ENCODE results near the gene SNAP25.

Gene SNAP25

GRCh38 chr20:10216146-10216791 lies 2.4 kb upstream of the SNAP25 start:
- no peak for DNase-seq (ENCODE audit: low read depth in 3 of 3)

DNA sequence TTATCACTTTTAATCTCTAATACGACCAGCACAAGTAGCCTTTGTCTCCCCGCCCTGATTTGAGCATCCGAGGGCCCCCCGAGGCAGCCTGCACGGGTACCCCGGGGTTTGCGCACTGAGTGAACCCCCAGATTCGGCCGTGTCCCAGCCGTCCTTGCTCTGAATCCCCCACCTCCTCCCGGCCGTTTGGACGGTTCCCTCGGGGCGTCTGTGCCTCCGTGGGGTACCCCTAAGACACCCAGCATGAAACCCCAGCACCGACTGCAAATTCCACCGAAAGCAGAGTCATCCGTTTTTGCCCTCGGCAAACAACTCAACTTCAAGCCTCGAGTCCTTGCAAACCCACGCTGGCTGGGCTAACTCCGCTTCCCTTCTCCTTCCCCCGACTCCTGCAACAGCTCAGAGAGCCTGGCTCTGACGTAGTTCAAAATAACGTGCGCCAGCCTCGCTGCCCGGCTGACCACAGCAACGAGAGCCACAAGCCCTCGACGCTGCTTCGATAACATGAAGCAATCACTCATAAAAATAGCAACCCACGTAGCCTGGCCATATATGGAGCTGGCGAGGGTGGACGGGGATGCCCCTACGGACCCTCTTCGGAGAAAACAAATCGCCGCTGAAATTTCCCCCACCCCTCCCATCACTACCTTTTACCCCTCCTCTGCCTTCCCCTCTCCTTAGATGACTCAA lies 764 bp upstream of the SNAP25 start:
- no peak for DNase-seq (ENCODE audit: low read depth in 3 of 3)

DNA sequence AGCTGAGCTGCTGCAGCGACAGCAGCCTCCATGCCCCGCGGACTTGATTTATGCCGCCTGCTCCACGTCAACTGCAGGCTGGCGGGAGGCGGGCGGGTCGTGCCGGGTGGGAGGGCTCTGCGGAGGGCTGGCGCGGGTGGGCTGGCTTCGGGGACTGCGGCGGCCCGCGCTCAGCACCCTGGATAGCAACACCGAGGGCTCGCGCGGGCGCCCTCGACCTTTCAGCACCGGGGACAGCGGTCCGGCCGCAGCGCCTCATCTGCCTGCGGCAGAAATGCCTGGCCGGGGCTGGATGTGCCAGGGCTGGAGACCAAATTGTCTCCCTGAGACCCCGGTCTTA lies 792 bp downstream of the SNAP25 start:
- DNase-seq (ENCODE audit: low read depth in 3 of 3): peak in 2 of 3 experiments; percentile 3 to 31

DNA sequence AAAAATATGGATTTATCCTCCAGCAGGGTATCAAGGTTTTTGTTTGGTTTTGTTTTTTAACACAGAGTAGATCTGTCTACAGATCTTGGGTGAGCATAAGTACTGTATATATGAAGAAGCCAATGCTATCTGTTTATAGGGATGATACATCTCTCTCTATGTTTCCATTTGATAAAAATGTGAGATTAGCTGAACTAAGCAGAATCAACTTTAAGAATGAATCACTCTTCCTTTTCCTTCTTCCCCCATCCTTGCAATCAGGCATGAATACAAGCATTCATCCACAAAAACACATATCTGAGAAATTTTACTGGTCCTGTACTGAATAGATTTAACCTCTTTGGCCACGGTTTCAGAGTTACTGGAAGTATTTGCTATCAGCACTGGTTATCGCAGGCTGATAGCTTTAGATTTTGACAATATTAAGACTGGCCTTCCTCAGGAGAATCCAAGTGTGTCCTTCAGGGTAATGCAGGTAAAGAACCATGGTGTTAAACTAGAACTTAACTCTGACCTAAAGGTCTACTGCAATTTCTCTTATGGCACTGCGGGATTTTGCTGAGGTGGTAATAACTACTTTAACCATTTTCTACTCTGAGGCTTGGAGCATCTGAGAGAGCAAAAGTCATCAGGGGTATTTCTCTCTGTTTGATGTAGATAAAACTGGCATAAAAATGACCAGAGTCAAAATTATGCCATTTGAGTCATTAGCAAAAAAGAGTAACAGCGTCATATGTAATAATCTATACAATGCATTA lies 1.5 kb downstream of the SNAP25 start:
- DNase-seq (ENCODE audit: low read depth in 3 of 3): no peak

DNA sequence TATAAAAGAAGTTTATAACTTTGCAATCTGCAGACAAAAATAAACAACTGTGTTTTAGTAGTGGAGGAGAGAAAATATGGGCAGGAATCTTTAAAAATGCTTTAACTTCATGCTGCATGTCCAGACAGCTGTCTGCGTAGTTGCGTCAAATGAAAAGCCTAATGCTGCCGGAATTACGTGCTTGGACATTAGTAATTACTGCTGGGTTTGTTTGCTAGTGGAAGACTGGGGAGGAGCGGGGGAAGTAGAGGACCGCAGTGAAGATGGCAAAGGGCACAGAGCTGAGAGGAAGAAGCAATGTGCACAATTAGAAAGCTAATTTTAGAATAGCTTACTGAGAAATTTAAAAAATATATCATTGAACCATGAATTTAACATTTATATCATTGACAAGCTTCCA lies 2.4 kb downstream of the SNAP25 start:
- no peak for DNase-seq (ENCODE audit: low read depth in 3 of 3)

GRCh38 chr20:10225439-10226060 lies 6.9 kb downstream of the SNAP25 start:
- DNase-seq (ENCODE audit: low read depth in 3 of 3): no peak

DNA sequence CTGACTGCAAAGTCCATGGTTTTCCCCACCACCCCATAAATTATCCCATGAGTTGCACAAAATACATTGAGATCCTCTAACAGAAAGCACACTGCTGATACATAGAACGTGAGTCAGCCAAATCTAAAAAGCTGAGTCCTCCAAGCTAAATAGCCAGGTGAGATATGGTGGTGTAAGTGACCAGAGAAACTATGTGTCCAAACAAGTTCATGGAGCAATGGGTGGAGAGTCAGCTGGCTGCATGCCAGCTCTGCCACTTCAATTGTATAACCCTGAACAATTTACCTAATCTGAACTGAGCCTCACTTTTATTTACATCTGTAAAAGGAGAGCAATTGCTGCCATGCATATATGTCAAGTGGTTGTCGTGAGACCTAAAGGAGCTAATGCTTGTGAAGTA lies 9.7 kb downstream of the SNAP25 start:
- DNase-seq (ENCODE audit: low read depth in 3 of 3): no peak

GRCh38 chr20:10231290-10231689 lies 12.7 kb downstream of the SNAP25 start:
- DNase-seq (ENCODE audit: low read depth in 3 of 3): no peak

- DNase-seq (ENCODE audit: low read depth in 3 of 3): no peak
These were observed 18.2 kb downstream of the SNAP25 start for GRCh38 chr20:10236540-10237533.

DNA sequence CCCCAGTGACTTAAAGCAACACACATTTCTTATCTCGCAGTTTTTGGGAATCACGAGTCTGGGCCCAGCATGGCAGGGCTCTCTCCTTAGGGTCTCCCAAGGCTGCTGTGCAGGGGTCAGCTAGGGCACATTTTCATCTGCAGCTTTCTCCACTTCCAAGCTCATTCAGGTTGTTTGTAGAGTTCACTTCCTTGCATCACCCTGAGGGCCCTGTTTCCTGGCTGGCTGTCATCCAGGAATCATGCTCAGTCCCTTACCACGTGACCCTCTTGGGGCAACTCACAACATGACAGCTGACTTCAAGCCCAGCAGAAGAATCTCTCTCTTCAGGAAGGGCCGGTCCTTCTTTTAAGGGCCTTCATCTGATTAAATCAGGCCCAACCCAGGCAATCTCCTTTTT lies 21.3 kb downstream of the SNAP25 start:
- no peak for DNase-seq (ENCODE audit: low read depth in 3 of 3)

DNA sequence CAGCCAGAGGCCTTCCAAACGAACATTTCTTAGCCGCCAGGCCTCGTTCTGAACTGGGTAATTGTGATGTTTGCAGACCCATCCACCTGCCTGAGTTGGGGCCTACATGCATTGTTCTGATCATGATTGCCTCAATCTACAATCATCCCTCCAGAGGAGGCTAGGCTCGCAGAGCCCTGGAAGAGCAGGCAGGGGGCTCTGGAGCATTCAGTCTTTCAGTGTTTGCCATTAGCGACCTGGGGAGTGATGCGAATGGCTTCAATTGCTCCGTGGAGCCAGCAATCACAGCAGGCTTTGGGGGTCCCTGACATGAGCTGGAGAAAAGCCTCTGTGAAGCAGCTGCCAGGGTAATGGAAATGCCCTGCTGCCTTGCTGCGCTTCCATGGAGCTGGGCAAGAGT lies 22.0 kb downstream of the SNAP25 start:
- DNase-seq (ENCODE audit: low read depth in 3 of 3): no peak

GRCh38 chr20:10242166-10242565 lies 23.5 kb downstream of the SNAP25 start:
- DNase-seq (ENCODE audit: low read depth in 3 of 3): no peak

- no peak for DNase-seq (ENCODE audit: low read depth in 3 of 3)
These were observed 28.8 kb downstream of the SNAP25 start for GRCh38 chr20:10247440-10247839.

- no peak for DNase-seq (ENCODE audit: low read depth in 3 of 3)
These were observed 30.6 kb downstream of the SNAP25 start for GRCh38 chr20:10249048-10249770.

GRCh38 chr20:10249822-10250221 lies 31.2 kb downstream of the SNAP25 start:
- DNase-seq (ENCODE audit: low read depth in 3 of 3): no peak

GRCh38 chr20:10250902-10251301 lies 32.3 kb downstream of the SNAP25 start:
- DNase-seq (ENCODE audit: low read depth in 3 of 3): no peak

DNA sequence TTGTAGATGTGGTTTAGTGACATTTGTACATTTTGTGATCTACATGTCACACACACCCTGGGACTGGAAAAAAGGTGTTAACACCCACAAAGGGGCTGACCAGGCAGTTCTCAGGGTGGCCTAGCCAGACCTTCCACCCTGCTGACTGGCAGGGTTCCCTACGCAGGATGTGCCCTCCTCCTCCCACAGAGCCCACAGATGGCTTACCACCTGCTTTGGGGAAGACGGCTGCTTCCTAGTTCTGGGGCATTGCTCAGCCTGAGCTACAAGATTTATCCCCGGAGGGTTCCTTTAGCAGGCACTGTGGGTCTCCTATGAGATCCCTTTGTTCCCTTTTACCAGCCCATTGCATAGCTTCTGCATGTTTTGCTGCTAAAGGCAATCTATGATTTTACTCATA lies 35.1 kb downstream of the SNAP25 start:
- no peak for DNase-seq (ENCODE audit: low read depth in 3 of 3)

GRCh38 chr20:10255846-10256245 lies 37.2 kb downstream of the SNAP25 start:
- DNase-seq (ENCODE audit: low read depth in 3 of 3): no peak

GRCh38 chr20:10259166-10259565 lies 40.5 kb downstream of the SNAP25 start:
- DNase-seq (ENCODE audit: low read depth in 3 of 3): no peak

- no peak for DNase-seq (ENCODE audit: low read depth in 3 of 3)
These were observed 41.7 kb downstream of the SNAP25 start for GRCh38 chr20:10260316-10260715.

GRCh38 chr20:10261702-10262101 lies 43.1 kb downstream of the SNAP25 start:
- no peak for DNase-seq (ENCODE audit: low read depth in 3 of 3)

Measured in stimulated activated CD4-positive, alpha-beta T cell treated with anti-CD3 and anti-CD28 coated beads, TNF-alpha, amount 100 ng/mL, for 4 hours (primary cell).